Colonic mucosa (tissue), 4 donors: ENCODE measurements around the gene SYNE3. TPM values are rescaled to one million over a fixed set of nuclear protein-coding genes. Genes with fewer than 3 reads are reported as not detected.

ENCODE experiments used
- DNase-seq: peaks from one replicate; pipeline ENCODE4 v3.0.0-alpha.2; 2020
- H3K27ac ChIP-seq: fragments of 200-600 bp; one replicate; pipeline ENCODE4 v1.8.0; 2021
- H3K27me3 ChIP-seq: fragments of 200-600 bp; one replicate; pipeline ENCODE4 v1.8.0; 2021
- H3K36me3 ChIP-seq: fragments of 200-600 bp; one replicate; pipeline ENCODE4 v1.8.0; 2021
- H3K4me1 ChIP-seq: fragments of 200-600 bp; one replicate; pipeline ENCODE4 v1.8.0; 2021; ENCODE audit warnings: mild to moderate bottlenecking
- H3K4me3 ChIP-seq: fragments of 200-600 bp; one replicate; pipeline ENCODE4 v1.8.0; 2021
- H3K9ac ChIP-seq, 2 donors: one replicate each; pipeline ENCODE4 v1.7.0; 2013; ENCODE audit warnings: control low read depth in 2 of 2, low read depth in 2 of 2, low read length in 2 of 2
- H3K9me3 ChIP-seq: fragments of 200-600 bp; one replicate; pipeline ENCODE4 v1.8.0; 2021
- intact Hi-C: fragments of 100-400 bp; cut with DNase I; formaldehyde crosslinking; loops from one replicate; pipeline ENCODE4 v1.14.1; 2022
- total RNA-seq, 2 donors: library from RNA; stranded (reverse); fragmentation: NEBNext Ultra II Directional in 1 of 2; extraction: Animal tissue kit (Norgen Biotek cat#: 25700) in 1 of 2; gene quantifications; one replicate each; pipeline ENCODE4 v1.2.1, GENCODE V29; 2021
- TF ChIP-seq, protein P1 (sequence below): fragments of 200-600 bp; IDR thresholded peaks from one replicate; pipeline ENCODE4 v1.8.0; 2022; ENCODE audit warnings: antibody characterized with exemption, mild to moderate bottlenecking
- donor health status: healthy.
- donor health status: DM: no; HTN: no; CAD: no.
- donor health status: DM: no; HTN: no; CAD: no.

SYNE3 gene
- total RNA-seq, 2 donors from 2014 or later: 7.3 to 9.5 TPM

DNA sequence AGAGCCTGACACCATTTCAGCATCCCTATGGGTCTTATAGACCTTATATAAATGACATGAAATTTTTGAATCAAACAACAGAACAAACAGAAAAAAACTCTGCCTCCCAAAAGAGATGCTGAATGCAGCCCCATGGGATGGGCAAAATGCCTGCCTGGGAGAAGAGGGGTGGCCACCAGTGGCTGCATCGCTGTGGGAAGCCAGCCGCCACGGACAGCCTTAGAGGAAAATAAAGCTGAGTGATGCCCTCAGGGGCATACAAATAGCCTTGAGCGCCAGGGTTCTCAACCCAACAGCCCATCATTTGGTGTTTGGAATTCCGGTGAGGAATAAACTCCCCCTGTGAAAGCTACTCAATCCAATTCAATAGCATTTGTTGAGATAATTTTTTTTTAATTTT, 22.9 kb downstream of the SYNE3 start:
- Histone ChIP-seq H3K4me1 (peaks cover 29% of the 10 kb centered on the region), H3K9me3 (no peaks in the 10 kb centered on the region), H3K27ac (no peak overlapping the region), H3K9ac (no peak overlapping the region), H3K36me3 (no peaks in the 10 kb centered on the region), H3K27me3 (no peaks in the 10 kb centered on the region), H3K4me3 (no peak overlapping the region)
- intact Hi-C loops: no loop called here
- TF ChIP-seq, protein P1, sequence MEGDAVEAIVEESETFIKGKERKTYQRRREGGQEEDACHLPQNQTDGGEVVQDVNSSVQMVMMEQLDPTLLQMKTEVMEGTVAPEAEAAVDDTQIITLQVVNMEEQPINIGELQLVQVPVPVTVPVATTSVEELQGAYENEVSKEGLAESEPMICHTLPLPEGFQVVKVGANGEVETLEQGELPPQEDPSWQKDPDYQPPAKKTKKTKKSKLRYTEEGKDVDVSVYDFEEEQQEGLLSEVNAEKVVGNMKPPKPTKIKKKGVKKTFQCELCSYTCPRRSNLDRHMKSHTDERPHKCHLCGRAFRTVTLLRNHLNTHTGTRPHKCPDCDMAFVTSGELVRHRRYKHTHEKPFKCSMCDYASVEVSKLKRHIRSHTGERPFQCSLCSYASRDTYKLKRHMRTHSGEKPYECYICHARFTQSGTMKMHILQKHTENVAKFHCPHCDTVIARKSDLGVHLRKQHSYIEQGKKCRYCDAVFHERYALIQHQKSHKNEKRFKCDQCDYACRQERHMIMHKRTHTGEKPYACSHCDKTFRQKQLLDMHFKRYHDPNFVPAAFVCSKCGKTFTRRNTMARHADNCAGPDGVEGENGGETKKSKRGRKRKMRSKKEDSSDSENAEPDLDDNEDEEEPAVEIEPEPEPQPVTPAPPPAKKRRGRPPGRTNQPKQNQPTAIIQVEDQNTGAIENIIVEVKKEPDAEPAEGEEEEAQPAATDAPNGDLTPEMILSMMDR: no peak
- DNase-seq: no peak

DNA sequence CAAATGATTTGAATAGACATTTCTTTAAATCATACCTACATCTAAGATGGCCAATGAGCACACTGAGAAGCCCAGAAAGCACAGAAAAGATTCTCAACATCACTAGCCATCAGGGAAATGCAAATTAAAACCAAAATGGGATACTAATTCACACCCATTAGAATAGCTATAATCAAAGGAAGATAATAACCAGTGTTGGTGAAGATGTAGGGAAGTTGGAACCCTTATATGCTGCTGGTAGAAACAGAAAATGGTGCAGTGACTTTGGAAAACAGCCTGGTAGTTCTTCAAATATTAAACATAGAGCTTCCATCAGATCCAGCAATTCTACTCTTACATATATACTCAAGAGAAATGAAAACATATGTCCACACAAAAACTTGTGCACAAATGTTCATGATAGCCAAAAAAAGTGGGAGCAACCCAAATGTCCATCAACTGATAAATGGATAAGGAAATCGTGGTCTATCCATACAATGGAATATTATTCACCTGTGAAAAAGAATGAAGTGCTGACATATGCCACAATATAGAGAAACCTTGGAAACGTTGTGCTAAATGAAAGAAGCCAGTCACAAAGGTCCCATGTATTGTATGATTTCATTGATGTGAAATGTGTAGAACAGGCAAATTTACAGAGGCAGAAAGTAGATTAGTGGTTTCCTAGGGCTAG, 24.4 kb downstream of the SYNE3 start:
- H3K36me3 ChIP-seq: no peaks in the 10 kb centered on the region
- H3K9me3 ChIP-seq: no peaks in the 10 kb centered on the region
- TF ChIP-seq, protein P1: no peak
- intact Hi-C loops: no loop called here
- no peak for DNase-seq
- no peaks in the 10 kb centered on the region for H3K27me3 ChIP-seq
- no peak overlapping the region for H3K4me3 ChIP-seq
- H3K4me1 ChIP-seq: peaks cover 32% of the 10 kb centered on the region
- no peak overlapping the region for H3K9ac ChIP-seq
- peak overlapping the region; percentile 62 for H3K27ac ChIP-seq

DNA sequence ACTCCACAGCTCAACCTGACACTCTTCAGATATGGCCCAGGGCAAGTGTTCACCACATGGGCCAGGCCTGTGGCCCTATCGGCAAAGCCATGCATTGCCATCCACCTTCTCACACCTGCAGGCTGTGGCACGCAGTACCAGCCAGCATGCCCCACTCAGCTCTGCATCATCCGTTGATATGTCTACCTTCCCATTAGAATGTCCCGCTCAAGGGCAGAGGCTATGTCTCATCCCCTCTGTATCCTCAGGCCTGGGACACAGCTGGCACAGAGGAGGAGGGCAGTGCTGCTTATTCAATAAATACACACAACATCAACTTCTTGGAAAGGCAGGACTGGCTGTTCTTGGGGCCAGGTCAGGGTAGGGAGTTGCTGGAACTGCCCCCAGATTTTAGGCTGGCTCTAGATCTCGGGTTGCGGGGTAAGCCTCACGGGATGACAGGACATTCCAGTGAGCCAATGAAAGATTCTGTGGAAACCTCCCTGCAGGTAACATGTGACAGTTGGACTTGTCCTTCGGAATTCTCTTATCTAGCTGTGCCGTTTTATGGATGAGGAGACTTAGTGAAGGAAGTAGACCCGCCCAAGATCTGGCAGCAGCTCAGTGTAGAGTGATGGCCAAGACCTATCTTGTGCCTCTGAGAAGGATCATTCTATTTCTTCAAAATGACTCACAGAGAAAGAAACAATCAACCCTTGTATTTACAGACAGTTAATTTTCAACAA, 25.6 kb downstream of the SYNE3 start:
- Histone ChIP-seq H3K9ac (peak overlapping the region in 1 of 2 donors; percentile 46), H3K27me3 (no peaks in the 10 kb centered on the region), H3K36me3 (no peaks in the 10 kb centered on the region), H3K4me1 (peaks cover 20% of the 10 kb centered on the region), H3K9me3 (no peaks in the 10 kb centered on the region), H3K4me3 (no peak overlapping the region), H3K27ac (peak overlapping the region; percentile 62)
- intact Hi-C loops: no loop called here
- TF ChIP-seq, protein P1: no peak
- peak; percentile 86 for DNase-seq

DNA sequence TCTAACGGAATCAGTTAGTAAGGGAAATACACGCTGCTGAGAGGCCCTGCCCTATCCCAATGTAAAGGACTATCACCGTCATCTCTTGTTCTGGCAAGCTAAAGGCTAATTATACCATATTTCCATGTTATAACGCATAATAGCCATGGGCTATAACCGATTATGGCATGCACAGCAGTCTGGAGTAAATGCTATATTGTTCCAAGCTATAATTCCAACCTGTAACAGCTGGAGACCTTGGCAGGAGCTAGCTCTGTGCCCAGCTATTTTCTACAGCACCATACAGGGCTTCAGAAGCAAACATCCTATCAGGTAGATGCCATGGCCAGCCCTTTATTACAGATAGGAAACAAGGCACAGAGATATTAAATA, 26.3 kb downstream of the SYNE3 start:
- Histone ChIP-seq H3K36me3 (no peaks in the 10 kb centered on the region), H3K27me3 (no peaks in the 10 kb centered on the region), H3K4me3 (no peak overlapping the region), H3K9me3 (no peaks in the 10 kb centered on the region), H3K4me1 (peaks cover 13% of the 10 kb centered on the region), H3K27ac (peak overlapping the region; percentile 62), H3K9ac (peak overlapping the region in 1 of 2 donors; percentile 46)
- DNase-seq: peak; percentile 41
- intact Hi-C loops: no loop called here
- TF ChIP-seq, protein P1: no peak

DNA sequence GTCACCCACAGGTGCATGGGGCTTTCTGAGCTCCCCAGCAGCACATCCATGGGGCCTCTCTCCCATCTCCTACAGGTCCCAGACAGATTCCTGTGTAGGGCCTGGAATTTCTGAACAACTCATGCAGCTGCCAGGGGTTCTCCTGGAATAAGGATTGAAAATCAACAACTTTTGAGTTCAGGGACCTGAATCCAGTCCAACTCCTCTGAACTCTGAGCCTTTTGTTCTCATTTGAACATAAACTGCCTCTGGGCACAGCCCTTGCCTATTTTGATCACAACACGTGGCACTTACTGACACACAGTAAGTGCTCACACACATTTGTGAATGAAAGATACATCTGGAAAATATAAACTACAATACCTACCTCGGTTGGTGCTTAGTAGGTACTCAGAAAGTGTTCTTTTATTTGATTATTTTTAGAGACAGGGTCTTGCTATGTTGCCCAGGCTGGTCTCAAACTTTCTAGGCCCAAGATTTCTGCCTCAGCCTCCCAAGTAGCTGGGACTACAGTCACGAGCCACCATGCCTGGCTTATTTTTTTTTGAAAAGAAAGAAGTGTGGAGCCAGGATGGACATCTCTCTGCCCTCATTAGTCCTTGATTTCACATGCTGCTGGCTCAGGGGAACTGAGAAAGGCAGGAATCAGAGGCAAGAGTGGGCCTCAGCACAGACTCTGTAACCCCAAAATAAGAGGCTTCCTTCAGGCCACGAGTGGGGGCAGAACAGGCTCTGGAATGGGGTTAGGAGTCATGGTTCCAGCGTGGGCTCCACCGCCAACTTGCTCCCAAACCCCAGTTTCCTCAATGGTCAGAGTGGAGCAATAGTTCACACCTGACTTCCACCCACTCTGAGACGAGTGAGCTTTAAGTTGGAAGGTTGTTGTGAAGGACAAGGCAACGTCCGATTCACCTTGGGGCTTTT, 27.0 kb downstream of the SYNE3 start:
- TF ChIP-seq, protein P1: no peak
- Histone ChIP-seq H3K27me3 (no peaks in the 10 kb centered on the region), H3K27ac (peak overlapping the region; percentile 62), H3K9ac (peak overlapping the region in 1 of 2 donors; percentile 46), H3K9me3 (no peaks in the 10 kb centered on the region), H3K4me3 (no peak overlapping the region), H3K36me3 (no peaks in the 10 kb centered on the region), H3K4me1 (peaks cover 13% of the 10 kb centered on the region)
- intact Hi-C loops: no loop called here
- DNase-seq: no peak
